ENCODE data around the gene GID4. TPM values are rescaled to one million over a fixed set of nuclear protein-coding genes. Genes with fewer than 3 reads are reported as not detected.

GID4 gene
- total RNA-seq (1 to 10 TPM; 5.2 to 9.6 (median 6.0) TPM), polyA plus RNA-seq (1 to 10 TPM; 2.7 to 3.1 TPM)

GRCh38 chr17:18038861-18039534 lies at the start of gene GID4, which contains the start of gene ATPAF2:
TSS of gene GID4 (plus strand) at chr17:18039408. CDS start at chr17:18039465, 57 bp downstream.
TSS of gene ATPAF2 (minus strand) at chr17:18039168. CDS start at chr17:18039013, 155 bp downstream.
- no peak for TF ChIP-seq CTCF (IDR thresholded peaks at IDR 0.05)
- DNase-seq (peak; percentile 99 to 100 (median 100)), FAIRE-seq (peak; percentile 88), ATAC-seq (peak; percentile 96 to 98 (median 96))
- intact Hi-C loops (cut with DNase I): loop anchor here in 2 of 3 donors (10.0 kb wide), 2 partner anchors 144 to 364 kb away; no protein-coding TSS in a partner anchor
- 0 to 1% methylated on average over 62 to 67 of the region's 67 CpGs for WGBS, 2 donors
- peak within 1 kb of the TSS; percentile 69 to 97 (median 90) for H3K4me3 ChIP-seq
- peak within 1 kb of the TSS; percentile 29 to 76 (median 62) for H3K27ac ChIP-seq
- no peaks in the 10 kb centered on the region for H3K27me3 ChIP-seq
- no peaks in the 10 kb centered on the region for H3K36me3 ChIP-seq
- peaks cover 0 to 45% (median 11%) of the 10 kb centered on the region in 3 donors for H3K4me1 ChIP-seq
- H3K9me3 ChIP-seq: no peaks in the 10 kb centered on the region

GRCh38 chr17:17989618-17990017 lies 49.6 kb upstream of the GID4 start:
- 79 to 85% methylated on average over 10 of the region's 10 CpGs for WGBS, 2 donors
- no peak for FAIRE-seq
- DNase-seq: no peak
- Histone ChIP-seq H3K9me3 (no peaks in the 10 kb centered on the region), H3K27me3 (no peaks in the 10 kb centered on the region), H3K4me3 (no peak overlapping the region), H3K4me1 (no peaks in the 10 kb centered on the region), H3K36me3 (no peaks in the 10 kb centered on the region), H3K27ac (no peak overlapping the region)
- TF ChIP-seq CTCF (IDR thresholded peaks at IDR 0.05): no peak
- intact Hi-C loops (cut with DNase I): no loop called here
- no peak for ATAC-seq

GRCh38 chr17:17990282-17990681 lies 48.9 kb upstream of the GID4 start:
- no peak for TF ChIP-seq CTCF (IDR thresholded peaks at IDR 0.05)
- H3K4me1 ChIP-seq: no peaks in the 10 kb centered on the region
- no peaks in the 10 kb centered on the region for H3K36me3 ChIP-seq
- DNase-seq: no peak
- ATAC-seq: no peak
- H3K4me3 ChIP-seq: no peak overlapping the region
- H3K9me3 ChIP-seq: no peaks in the 10 kb centered on the region
- no peak overlapping the region for H3K27ac ChIP-seq
- H3K27me3 ChIP-seq: no peaks in the 10 kb centered on the region
- intact Hi-C loops (cut with DNase I): no loop called here
- FAIRE-seq: no peak
- WGBS, 2 donors: 83 to 90% methylated on average over 2 of the region's 2 CpGs

- FAIRE-seq (no peak), ATAC-seq (no peak), DNase-seq (no peak)
- intact Hi-C loops (cut with DNase I): no loop called here
- no peaks in the 10 kb centered on the region for H3K9me3 ChIP-seq
- WGBS, 2 donors: 65 to 89% methylated on average over 2 of the region's 2 CpGs
- H3K36me3 ChIP-seq: no peaks in the 10 kb centered on the region
- H3K27me3 ChIP-seq: no peaks in the 10 kb centered on the region
- no peak overlapping the region for H3K4me3 ChIP-seq
- no peaks in the 10 kb centered on the region for H3K4me1 ChIP-seq
- no peak overlapping the region for H3K27ac ChIP-seq
- TF ChIP-seq CTCF (IDR thresholded peaks at IDR 0.05): no peak
These were observed 45.8 kb upstream of the GID4 start for GRCh38 chr17:17993366-17993765.

GRCh38 chr17:17993852-17994251 lies 45.4 kb upstream of the GID4 start:
- no peaks in the 10 kb centered on the region for H3K36me3 ChIP-seq
- H3K27me3 ChIP-seq: no peaks in the 10 kb centered on the region
- H3K27ac ChIP-seq: no peak overlapping the region
- FAIRE-seq: no peak
- H3K9me3 ChIP-seq: no peaks in the 10 kb centered on the region
- ATAC-seq: no peak
- H3K4me3 ChIP-seq: no peak overlapping the region
- no peak for DNase-seq
- no peak for TF ChIP-seq CTCF (IDR thresholded peaks at IDR 0.05)
- WGBS, 2 donors: 92 to 93% methylated on average over 12 of the region's 12 CpGs
- intact Hi-C loops (cut with DNase I): no loop called here
- no peaks in the 10 kb centered on the region for H3K4me1 ChIP-seq
